Posterior vena cava (tissue), 2 donors: ENCODE results near the gene SLC39A10. TPM values are rescaled to one million over a fixed set of nuclear protein-coding genes. Genes with fewer than 3 reads are reported as not detected.

ENCODE experiments used
- DNase-seq: peaks from one replicate; pipeline ENCODE4 v3.0.0-alpha.2; 2020; ENCODE audit warnings: low spot score
- intact Hi-C, 2 donors: fragments of 100-400 bp; cut with DNase I; formaldehyde crosslinking; loops; one replicate each; pipeline versions ENCODE4 v1.14.1 to v1.14.2; 2022 to 2023
- total RNA-seq, 2 donors: library from RNA; stranded (reverse); fragmentation: NEBNext Ultra II Directional; extraction: Animal tissue kit (Norgen Biotek cat#: 25700); gene quantifications; one replicate each; pipeline ENCODE4 v1.2.1, GENCODE V29; 2021
- donor health status: DM: yes; HTN: yes; CAD: no.
- donor health status: DM: yes; HTN: yes; CAD: no.

Gene SLC39A10
- total RNA-seq, 2 donors from 2014 or later: 23.5 to 23.6 TPM

DNA sequence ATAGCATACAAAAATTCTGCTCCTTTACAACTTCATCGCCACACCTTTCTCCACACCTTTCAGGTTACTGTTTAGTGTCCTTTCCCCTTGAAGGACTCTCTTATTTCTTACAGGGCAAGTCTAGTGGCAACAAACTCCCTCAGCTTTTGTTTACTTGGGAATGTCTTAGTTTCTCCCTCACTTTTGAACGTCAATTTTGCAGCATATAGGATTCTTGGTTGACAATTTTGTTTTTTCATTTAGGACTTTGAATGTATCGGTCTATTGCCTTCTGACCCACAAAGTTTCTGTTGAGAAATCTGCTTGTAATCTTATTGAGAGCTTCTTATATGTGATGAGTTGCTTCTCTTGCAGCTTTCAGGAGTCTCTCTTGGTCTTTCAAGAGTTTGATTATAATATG is 43.5 kb downstream of the SLC39A10 start:
- intact Hi-C loops: no loop called here
- DNase-seq: no peak

DNA sequence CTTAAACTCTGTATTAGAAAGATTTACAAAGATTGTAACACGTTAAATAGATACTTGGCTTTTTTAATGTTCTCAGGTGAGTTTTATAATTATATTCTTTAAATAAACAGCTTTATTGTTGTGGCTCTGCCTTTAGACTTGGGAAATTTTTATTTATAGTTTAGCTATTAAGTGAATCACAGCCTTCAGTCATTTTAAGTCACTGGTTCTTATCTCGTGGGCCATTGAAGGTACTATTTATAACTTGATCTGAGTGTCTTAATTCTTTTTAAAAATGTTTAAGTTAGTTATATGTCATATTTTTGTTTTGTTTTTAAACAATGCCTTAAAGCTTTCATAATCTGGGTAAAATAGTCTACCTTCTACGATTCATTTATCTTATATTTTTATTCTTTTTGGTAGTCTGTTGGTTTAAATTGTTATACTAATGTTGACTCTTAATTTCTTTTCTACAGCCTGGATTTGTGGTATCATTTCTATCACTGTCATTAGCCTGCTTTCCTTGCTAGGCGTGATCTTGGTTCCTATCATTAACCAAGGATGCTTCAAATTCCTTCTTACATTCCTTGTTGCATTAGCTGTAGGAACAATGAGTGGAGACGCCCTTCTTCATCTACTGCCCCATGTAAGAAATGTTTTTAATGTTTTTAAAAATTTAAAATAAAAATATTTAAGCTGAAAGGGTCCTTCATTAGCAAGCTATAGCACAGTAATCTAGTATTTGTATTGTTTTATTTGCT is 49.3 kb downstream of the SLC39A10 start:
- DNase-seq: no peak
- intact Hi-C loops: no loop called here

DNA sequence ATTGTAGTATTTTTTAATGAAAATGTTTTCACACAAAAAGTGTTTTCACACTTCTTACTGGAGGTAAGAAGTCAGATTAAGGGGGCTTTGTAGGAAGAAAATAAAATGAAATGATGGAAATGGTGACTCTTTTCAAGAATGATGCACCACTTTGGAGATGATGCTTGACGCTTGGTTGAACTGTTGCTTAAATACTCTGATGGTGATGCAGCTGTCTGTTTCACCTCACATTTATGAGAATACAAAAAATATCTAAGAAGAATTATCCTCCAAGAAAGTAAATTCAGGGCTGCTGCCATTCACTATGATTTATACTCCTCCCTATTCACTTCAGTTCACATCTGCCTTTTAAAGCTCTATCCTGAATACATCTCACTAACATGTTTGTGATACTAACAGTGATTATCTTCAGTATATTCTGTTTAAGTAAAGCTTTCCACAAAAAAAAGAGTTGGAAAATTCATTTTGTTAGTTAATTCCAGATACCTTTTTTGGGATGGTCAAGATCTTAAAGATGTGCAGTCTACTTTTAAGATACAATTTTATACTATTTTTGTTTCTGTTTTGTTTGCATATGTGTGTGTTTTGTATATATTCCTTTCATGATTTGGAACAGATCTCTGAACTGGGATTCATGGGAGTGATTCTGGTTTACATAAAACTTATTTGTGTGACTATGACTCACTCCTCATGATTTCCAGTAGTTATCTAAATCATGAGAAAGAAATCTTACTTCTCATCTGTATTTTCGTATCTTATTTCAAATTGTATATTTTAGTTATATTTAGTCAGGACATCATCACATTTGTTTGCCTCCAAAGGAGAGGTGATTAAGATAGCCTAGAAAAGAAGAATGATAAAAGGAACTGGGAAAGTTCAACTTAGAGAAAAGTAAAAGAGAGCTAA is 53.1 kb downstream of the SLC39A10 start:
- no peak for DNase-seq
- intact Hi-C loops: no loop called here

DNA sequence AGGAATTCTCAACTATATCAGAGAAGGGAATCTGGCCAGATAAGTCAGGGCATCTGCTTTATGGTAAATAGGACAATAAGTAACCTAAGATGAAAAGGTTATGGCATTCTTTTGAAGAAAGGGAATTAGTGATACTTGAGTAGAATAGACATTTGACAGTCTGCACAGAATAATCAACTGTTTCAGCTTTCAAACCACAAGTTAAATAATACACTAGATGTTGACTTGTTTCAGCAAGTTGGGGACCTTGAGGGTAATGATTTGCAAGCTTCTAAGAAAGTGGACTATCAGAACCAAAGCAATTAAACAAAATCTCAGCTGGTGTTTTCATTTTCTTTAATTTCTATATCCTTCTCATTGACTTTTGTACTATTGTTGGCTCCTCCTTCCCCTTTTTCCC is 54.5 kb downstream of the SLC39A10 start:
- DNase-seq: no peak
- intact Hi-C loops: no loop called here

DNA sequence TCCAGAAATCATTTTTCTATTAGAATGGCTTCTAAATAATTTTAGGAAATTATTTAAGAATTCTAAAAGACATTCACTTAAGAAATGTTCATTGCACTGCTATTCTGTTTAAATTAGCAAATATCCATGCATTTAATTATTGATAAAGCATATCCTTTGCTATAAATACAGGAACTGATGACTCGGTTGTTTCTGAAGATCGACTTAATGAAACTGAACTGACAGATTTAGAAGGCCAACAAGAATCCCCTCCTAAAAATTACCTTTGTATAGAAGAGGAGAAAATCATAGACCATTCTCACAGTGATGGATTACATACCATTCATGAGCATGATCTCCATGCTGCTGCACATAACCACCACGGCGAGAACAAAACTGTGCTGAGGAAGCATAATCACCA is 59.4 kb downstream of the SLC39A10 start:
- DNase-seq: no peak
- intact Hi-C loops: no loop called here

DNA sequence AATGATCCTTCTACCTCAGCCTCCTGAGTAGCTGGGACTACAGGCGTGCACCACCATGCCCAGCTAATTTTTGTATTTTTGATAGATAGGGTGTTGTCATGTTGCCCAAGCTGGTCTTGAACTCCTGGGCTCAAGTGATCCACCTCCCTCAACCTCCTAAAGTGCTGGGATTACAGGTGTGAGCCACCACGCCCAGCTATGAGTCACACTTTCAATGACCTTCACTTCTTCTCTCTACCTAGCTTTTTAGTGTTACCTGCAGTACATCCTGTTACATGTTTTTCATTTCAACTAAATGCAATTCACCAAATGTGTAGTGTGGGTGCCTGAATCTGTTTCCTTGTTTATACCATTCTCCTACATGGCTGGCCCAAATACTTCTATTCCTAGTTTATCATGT is 64.0 kb downstream of the SLC39A10 start:
- no peak for DNase-seq
- intact Hi-C loops: no loop called here

DNA sequence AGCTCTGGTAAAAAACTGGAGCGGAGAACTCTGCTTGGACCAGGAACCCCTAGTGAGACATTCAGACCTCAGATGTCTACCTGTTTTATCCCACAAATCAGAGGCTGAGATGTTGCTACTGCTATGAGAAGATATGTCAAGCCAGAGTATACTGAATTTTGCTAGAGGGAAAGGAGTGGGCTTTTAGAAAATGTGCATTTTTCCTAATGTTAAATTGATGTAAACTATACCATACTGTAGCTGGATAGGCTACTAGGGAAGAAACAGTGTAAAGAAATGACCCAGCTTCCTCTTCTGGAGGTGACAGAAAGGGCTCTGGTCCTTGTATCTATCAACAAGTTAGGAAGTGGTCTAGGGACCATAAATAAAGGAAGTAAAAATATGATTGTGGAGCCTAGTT is 65.0 kb downstream of the SLC39A10 start:
- intact Hi-C loops: no loop called here
- no peak for DNase-seq

DNA sequence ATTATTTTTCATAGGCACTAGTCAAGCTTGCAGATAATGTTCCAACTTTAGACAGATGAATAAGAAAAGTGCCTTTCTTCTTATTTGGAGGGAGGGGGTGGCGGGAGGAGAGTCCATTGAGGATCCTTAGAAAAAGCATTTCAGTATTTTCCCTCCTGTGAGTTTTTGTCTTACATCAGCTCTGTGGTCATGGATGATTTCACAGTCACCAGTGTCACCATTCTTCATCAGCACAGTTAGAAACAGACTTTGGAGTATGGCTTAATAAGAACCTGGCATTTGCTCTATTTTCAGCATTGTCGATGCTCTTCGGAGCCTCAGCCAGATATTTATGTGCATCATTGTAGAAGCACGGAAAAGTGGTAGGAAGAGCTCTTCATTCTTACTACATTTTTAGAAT is 70.1 kb downstream of the SLC39A10 start:
- intact Hi-C loops: no loop called here

DNA sequence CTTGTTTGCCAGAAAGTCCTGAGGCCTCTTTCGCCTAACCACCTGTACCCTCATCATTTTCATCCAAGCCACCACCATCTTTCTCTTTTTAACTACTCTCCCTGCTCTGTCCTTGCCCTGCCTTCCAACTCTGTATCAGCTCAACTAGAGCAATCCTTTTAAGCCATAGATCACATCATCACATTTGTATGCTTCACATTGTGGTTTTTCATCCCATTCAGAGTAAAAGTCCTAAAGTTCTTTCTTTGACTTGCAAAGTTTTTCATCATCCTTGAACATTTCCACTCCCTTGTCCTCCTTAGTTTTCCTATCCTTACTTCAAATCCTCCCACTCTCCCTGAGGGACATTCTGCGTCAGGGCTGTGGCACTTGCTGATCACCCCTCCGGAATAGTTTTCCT is 73.9 kb downstream of the SLC39A10 start:
- intact Hi-C loops: no loop called here
- no peak for DNase-seq

More for the DNA sequence above, 70.1 kb downstream of the SLC39A10 start:
- no peak for DNase-seq

DNA sequence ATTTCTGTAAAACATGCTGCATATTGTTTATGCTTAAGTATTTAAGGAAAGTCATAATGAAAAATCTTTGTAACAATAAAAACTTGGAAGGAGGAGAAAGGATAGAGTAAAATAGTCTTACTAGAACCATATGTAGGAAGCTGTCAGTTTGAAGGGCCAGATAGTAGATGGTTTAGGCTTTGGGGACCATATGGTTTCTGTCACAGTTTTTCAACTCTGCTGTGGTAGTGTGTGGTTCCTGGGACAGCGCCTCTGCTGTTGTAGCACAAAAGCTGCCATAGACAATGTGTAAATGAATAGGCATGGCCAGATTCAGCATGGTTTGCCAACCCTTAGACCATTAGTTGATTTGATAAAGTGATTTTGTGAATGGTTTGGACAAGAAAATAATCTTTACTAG is 75.5 kb downstream of the SLC39A10 start:
- intact Hi-C loops: no loop called here
- no peak for DNase-seq

DNA sequence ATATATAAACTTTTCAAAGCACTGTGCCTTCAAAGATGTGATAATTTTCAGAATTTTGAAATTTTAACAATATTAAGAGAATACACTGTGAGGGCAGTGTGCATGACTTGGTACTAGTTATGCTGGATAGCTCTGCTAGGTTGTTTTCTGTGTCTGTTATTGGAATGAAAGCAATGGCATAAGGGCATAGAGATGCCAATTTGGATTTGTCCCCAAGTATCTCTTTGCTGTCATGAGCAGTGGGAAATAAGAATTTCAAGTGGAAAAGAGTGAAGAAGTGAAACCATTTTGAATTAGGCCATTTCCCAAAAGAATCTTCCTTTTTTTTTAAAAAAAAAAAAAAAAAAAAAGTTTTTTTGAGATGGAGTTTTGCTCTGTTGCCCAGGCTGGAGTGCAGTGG is 76.8 kb downstream of the SLC39A10 start:
- DNase-seq: no peak
- intact Hi-C loops: no loop called here

DNA sequence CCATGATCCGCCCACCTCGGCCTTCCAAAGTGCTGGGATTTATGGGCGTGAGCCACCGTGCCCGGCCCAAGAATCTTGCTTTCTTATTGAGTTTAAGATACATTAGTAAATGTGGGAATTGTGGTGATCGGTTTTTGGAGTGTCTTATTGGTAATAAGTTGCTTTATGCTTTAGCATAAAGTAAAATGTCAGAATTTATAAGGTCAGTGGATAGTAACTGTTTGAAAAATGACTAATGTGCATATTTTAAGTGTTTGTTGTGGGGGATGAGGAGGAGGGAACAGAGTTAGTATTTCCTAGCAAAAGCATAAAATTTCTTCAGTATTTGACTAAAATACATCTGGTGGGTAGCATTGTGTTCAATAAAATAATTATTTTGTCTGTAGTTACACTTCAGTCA is 77.4 kb downstream of the SLC39A10 start:
- DNase-seq: no peak
- intact Hi-C loops: no loop called here

DNA sequence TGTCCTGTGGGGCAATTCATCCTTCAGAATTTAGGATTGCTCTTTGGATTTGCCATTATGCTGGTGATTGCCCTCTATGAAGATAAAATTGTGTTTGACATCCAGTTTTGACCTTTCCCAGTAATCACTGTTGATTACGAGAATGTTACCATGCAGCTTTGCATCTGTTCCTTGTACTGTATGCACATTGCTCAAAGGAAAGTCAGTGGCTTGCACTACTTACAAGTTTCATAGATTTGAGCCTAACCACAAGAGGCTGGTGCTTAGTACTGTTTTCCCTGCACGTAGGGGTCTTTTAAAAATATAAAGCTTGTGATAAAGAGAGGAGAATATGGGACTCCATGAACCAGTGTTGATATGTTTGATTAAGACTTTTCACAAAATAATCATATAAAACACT is 77.9 kb downstream of the SLC39A10 start:
- intact Hi-C loops: no loop called here
- DNase-seq: no peak

DNA sequence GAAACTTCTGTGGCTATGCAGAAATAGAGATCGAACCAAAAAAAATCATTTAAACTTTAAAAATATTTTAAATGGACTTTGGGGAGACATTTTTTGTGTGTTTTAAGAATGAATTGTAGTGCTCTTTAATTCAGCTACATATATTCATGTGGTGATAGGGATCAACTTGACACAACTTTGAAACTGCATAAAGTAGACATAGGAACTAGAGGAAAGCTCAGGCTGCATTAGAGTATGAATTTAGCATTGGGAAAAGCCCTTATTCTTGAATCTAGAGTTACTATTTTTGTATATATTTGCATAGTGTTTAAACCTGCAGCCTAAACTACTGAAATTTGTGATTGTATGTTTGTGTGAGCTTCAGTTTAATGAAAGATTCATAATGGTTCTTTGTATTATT is 78.3 kb downstream of the SLC39A10 start:
- no peak for DNase-seq

DNA sequence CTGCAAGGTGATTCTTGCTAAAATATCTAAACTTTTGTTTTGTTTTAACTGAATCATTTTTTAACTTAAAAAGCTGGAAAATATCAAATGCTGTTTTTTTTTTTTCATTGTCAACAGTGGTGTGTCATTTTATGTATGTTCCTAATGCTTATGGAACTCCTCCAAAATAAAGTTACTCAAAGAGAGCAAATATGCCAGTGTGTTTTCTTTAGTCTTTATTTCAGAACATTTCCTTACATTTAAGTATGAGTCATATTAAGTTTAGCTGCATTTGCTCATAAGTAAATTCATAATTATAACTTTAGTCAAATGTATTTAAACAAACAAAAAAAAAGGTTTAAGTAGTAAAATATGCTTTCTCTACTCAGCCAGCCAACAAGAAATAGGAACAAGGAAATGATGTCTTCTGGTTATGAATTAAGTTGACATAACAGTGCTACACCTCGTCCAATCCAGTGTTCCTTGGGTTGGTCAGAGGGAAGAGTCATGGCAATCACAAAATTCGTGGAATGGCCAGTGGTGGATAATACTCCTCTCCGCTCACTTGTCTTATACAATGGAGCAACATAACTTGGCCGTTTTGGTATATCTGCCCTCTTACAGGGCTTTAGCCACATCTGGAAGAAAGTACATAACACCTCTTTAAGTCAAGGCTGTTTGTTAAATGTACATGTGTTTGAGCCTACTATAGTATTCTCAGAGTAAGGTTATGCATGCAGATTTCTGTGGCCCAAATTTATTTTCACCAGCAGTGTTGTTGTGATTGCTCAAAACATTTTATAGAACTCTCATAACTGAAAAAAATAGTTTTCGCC is 80.7 kb downstream of the SLC39A10 start:
- DNase-seq: no peak
- intact Hi-C loops: no loop called here

More for the DNA sequence above, 78.3 kb downstream of the SLC39A10 start:
- intact Hi-C loops: no loop called here

DNA sequence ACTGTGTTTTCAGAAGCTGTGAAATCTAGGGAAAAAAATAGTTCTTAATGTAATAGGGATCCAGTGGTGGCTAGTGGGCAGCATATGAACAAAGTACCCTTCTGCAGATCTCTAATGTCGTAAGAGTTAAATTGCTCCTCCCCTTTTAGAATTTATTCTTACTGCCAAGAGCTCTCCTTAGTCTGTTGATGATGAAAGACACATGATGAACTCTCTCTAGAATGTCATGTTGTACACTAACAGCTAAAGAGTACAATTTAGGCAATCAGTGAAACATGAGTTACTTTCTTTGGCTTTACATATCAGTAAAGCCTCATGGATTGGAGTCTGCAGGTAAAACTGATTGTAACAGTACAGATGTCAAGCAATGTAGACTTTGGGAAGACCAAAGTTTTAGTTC is 84.2 kb downstream of the SLC39A10 start:
- intact Hi-C loops: no loop called here
- DNase-seq: no peak

DNA sequence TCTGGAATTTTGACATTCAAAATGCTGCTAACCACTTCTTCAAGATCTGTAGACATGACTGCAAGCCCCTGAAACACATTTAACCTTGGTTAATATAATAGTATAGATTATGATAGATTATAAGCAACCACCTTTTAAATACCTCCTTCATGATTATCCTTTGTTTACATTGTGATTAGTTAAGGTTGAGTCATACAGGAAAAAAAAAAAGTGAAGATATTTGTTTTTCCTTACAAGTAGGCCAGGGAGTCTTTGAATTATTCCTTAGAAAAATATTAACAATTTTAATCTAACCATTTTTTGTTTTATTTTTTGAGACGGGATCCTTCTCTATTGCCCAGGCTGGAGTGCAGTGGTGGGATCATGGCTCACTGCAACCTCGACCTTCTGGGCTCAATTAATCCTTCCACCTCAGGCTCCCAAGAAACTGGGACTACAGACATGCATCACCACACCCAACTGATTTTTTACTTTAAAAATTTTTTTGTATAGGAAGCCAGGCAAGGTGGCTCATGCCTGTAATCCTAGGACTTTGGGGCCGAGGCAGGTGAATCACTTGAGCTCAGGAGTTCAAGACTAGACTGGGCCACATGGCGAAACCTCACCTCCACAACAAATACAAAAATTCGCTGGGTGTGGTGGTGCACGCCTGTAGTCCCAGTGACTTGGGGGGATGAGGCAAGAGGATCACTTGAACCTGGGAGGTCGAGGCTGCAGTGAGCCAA is 99.4 kb downstream of the SLC39A10 start:
- no peak for DNase-seq
- intact Hi-C loops: no loop called here

DNA sequence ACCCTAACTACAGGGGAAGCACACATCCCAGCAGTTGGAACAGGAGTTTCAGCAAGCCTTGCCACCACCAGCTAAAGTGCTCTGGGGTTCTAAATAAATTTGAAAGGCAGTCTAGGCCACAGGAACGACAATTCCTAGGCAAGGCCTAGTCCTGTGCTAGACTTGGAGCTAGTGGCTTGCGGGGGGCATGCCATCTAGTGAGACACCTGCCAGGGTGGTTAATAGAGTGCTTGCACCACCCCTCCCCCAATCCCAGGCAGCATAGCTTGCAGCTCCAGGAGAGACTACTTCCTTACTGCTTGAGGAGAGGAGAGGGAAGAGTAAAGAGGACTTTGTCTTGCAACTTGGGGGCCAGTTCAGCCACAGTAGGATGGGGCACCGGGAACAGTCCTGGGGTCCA is 101.8 kb downstream of the SLC39A10 start:
- DNase-seq: no peak
- intact Hi-C loops: no loop called here

DNA sequence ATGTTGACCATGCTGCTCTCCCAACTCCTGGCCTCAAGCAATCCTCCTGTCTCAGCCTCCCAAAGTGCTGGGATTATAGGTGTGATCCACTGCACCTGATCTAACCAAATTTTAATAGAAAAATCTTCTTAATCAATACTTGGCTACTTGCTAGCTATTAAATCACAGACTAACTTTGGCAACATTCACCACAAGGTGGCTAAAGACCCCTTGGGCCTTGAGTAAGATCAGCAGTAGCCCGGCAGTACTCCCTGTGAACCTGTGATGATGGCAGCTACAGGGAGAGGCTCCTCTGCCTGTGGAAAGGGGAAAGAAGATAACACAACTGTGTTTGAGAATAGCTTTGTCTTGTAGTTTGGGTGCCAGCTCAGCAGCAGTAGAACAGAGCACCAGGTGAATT is 102.9 kb downstream of the SLC39A10 start:
- intact Hi-C loops: no loop called here

More for the DNA sequence above, 102.9 kb downstream of the SLC39A10 start:
- no peak for DNase-seq
